DMS53 treated with DMSO at 0.1 percent for 48 hours (cell line): ENCODE measurements around the gene TENM4.
A peak's percentile ranks its signal among the peaks of the same experiment; 100 is the strongest.

ENCODE experiments used
- DNase-seq: peaks from one replicate; lab custom pipeline; 2025; ENCODE audit not compliant: unreplicated experiment; lab: John Stamatoyannopoulos, UW

TENM4 gene

DNA sequence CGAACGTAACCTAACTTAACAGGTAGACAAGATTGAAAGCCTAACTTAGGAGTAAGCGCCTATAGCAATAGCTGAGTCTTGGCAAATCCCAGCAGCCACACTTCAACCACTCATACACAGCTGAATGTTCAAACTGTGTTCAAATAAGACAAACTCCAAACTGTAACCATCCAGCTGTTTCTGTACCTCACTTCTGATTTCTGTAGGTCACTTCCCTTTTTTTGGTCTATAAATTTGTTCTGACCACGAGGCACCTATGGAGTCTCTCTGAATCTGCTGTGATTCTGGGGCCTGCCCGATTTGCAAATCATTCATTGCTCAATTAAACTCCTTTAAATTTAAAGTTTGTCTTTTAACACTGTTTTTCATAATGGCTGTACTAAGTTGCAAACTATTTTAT, 8.2 kb upstream of the TENM4 start:
- no peak for DNase-seq

DNA sequence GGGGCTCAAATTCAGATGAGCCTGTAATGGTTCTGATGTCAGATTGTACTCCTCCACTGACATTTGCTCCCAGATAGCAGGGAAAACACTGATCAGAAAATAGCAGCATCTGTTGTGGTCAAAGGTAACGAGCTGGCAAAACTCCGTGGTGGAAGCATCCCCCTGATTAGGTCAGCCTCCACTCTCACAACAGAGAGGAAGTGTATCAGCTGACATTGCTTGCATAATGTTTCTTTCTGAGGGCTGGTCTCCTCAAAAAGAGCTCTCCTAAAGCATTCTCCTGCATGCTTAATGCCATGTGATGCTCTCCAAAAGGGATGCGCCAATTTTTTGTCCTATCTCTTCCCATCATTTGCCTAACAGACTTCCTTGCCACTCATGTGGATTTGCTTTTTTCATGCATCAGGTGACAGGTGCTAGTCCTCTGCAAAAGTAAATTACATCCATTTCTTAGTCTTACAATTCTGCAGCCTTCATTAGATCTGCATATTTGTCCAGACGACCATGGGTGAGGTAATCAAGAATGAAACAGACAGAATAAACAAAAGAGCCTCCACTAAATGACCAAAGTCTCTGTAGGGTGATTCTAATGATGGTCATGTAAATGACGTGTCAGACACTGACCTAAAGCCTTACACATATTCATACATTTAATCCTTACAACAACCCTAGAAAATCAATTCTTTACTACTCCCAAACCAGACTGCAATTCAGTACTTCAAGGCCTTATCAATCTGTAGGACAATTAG, 6.4 kb upstream of the TENM4 start:
- DNase-seq = no peak

DNA sequence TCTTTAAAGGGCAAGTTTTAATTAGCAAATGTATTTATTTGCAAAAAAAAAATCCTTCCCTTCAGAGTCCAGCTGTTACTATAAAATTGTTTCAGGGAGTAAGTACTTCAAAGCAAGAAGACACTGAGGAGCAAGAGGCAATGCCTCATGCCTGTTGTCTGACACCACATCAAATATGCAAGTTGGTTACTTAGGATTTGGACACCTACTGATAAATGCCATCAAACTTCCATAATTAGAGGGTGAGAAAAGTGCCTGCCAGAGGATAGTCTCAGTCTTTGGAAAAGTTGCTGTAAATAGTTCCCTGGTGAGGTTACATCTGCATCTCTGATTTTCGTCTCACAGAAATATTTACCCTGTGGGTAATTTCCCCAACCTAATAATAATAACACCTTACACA, 4.1 kb upstream of the TENM4 start:
- DNase-seq = no peak

DNA sequence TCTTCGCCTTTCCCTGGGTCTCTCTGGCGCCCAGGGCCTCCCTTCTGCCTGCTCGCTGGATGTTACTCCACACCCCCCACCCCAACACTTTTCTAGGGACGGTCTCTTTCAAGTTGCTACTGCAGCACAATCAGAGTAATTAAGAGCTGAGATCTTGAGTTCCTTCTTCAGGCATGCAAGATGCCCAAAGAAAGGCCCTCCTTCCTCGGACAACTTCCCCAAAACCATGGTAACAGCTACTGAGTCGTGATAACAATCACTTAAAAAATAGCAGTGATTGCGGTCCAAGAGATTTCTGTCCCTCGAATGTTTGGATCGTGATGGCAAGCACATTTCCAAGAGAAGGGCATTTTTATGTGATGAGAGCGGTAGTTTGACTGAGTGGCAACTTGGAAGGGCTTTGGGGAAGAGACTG, 638 bp upstream of the TENM4 start:
- DNase-seq = no peak

DNA sequence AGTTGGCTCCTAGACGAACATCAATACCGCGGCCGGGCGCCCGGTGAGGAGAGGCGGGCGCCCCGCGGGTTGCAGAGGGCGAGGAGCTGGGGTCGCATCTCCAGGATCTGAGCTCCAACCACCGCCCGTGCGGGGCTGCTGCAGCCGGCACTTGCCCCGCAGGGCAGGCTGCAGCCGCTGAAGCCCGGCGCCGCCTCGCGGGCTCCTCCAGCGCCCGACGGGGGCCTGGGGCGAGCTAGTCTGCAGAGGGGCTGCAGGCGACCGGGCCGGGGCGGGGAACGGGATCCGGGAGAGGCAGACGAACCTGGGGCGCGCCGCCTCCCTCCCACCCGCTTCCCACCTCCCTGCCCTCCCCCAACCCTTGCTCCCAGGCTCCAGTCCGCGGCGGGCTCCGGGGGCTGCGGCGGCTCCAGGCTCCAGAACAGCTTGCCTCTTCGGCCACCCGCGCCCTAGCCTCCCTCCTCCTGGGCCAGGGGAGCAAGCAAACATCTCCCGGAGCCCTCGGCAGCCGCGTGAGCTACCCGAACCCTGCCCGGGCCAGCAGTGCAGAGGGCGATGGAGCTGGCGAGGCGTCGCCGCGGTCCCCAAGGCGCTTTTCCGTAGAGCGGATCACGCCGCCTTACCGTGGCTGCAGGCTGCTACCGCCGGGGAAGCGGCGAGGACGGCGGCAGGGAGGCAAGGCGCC, 802 bp downstream of the TENM4 start:
- peak; percentile 68 for DNase-seq

DNA sequence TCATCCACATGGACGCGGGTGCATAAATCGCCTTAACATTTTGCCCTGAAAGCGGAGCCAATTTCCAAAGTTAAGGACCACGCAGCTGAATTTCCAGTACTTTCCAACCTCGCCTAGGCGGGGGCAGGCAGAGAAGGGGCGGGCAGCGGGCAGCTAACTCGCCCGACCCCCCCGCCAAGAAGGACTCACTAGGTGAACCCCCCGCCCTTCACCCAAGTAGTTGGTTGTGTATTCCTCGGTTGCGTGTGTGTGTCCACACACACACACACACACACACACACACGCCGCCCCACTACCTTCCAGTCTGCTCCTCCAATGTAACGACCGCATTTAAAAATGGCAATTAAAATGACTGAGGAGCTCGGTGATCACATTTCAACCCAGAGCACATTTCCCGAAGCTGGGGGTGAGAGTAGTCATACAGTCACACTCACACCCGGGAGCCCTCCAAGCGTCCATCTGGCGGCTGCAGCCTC, 1.4 kb downstream of the TENM4 start:
- DNase-seq = peak; percentile 51

DNA sequence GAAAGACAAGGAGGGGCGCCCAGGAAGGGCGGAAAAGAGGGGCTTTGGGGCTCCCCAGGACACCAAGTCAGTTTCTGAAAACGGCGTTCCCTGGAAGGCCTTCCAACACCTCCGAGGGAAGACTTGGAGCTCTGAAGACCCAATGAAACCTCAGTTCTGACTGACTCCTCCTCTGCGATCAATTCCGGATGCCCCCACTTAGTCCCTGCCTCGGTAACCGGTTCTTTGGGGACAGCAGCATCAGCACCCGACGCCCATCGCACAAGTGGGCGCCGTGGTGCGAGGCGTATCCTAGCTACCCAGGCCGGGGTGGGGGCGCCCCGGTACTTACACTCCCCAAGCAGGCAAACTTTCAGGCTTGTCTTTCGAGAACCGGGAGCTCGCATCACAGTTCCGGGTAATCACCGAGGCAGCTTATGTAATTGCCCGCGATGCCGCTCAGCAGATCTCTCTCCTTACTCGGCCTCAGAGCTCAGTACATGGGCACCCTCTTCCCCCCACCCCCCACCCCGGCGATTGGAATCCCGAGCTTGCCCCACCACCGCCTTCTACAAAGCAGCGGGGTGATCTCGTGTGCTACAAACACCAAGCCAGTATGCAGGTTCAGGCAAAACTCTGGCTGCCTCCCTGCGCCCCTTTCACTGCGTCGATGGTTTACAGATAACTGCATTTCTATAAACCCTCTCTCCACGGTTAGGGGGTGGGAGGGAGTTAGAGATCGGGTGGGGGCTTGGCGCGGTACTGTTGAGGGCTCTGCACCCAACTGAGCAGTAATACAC, 2.0 kb downstream of the TENM4 start:
- peak; percentile 71 for DNase-seq

DNA sequence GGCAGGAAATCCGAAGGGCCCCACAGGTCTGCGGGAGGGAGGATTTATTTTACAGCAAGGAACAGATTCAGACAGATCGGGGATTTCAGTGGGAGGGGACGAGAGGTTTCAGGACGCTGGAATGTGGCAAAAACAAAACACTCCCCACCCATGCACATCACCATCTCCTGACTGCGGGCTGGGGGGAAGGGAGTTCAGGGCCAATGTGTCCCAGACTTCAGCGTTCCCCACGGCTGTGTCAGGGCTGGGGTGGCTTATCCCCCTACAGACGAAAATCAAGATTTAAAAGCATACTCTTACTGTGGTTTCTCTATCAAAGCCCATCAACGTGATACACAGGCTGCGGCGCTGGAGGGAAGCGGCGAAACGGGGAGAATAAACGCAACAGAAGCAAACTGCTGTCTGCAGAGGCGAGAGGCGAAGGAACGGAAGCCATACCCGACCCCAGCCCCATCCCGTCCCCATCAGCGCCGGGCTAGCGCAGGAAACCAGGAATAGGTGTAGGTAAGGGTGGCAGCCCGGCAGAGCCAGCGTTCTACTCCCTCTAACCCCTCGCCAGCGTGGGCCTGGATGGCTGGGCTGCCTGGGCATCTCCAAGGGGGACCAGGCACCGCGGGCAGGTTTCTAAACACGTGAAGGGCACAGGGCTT, 2.7 kb downstream of the TENM4 start:
- peak; percentile 74 for DNase-seq

- DNase-seq = peak; percentile 74
Observed at GRCh38 chr11:79437278-79437980, 3.4 kb downstream of the TENM4 start.

DNA sequence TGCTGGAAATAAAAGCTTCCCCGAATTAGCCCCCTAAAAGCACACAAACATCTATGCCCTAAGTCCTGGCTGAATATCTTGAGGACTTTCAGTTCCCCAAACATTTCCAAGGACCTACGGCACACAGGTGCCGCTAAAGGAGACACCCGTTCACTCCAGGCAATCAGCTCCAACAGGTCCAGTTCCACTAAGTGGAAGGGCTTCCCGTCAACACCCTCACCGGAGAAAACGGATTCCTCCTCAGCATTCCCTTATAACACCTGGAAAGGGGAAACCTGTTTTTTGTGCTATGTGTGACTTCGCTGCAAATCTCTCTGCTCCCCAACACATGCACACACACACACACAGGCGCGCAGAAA, 3.9 kb downstream of the TENM4 start:
- no peak for DNase-seq

DNA sequence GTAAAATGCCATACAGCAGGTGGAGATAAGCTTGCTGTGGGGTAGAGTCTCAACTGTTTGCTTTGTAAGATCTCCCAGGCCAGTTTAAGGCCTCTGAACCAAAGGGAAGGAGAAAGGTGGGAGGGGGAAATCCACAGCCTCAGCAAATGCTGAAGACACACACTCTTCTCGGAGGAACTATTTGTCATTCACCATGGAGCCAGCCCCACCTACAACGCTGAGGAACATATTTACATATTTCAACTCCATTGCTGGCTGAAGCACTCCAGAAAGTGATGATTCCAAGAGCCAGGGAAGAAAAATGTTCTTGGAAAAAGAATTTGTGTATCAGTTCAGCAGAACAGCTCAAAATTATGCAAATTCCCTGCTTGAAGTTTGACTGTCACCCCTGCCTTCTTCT, 6.5 kb downstream of the TENM4 start:
- DNase-seq = no peak

GRCh38 chr11:79432138-79432537, 8.7 kb downstream of the TENM4 start:
- DNase-seq = no peak

DNA sequence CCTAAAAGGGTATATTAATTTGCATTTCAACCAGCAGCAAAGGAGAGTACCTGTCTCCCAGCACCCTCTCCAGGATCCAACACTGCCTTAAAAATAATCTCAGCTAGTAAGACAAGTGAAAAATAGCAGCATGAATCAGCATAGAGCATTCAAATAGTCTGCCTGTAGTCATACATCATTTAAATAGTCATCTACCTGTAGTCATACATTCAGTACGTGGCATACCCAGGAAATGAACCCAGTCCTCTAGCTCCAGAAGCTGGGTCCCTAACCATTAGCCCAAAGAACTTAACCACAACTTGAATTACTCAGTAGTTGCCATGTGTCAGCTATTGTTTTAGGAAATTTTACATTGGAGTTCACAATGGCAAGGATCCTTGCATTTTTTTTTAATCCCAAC, 9.3 kb downstream of the TENM4 start:
- DNase-seq = no peak

- no peak for DNase-seq
Observed at GRCh38 chr11:79430280-79430679, 10.6 kb downstream of the TENM4 start.

- no peak for DNase-seq
Observed at GRCh38 chr11:79428406-79428805, 12.4 kb downstream of the TENM4 start.

GRCh38 chr11:79427611-79428327, 13.1 kb downstream of the TENM4 start:
- no peak for DNase-seq

DNA sequence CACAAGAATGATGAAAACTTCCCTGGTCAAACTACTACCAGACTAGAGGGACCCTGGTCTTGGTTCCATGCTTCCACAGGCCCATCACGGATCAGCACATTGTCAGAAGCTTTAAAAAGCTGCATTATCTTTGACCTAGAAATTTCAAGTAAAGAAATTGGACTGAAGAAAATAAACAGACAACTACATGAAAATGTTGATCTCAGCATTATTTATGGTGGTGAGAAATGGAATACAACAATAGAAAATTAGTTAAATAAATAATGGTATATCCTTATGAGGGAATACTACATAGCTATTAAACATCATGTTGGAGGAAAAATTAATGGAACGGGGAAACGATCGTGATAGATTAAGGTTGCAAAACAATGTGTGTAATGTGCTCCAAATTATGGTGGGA, 13.7 kb downstream of the TENM4 start:
- no peak for DNase-seq

DNA sequence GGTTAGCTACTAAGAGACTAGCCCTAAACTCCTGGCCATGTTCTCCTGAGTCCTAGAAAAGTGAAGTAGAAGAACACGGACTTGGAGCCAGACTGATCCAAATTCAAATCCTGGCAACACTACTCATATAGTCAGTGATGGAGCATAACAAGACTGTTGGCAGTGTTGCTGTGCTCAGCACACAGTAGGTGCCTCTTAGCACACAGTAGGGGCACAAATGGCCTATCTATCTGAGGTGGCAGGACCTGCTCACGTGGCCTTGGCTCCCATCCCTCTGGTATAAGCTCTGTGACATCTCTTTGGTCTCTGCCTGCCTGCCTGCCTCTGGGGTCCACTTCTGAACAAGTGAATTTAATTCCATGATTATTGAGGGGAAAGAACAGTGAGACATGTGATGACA, 15.4 kb downstream of the TENM4 start:
- DNase-seq = no peak

- DNase-seq = no peak
Observed at GRCh38 chr11:79423736-79424135, 17.1 kb downstream of the TENM4 start.

GRCh38 chr11:79422866-79423265, 18.0 kb downstream of the TENM4 start:
- DNase-seq = no peak
